Neural progenitor cell (in vitro differentiated cells): ENCODE data around the gene KCNE1.

ENCODE experiments used
- EZH2 ChIP-seq: fragments of 200-600 bp; sonication (generic); IDR thresholded peaks from 2 replicates; pipeline ENCODE4 v1.6.1; 2017; ENCODE audit warnings: antibody characterized with exemption, mild to moderate bottlenecking, moderate library complexity
- EZH2phosphoT487 ChIP-seq: fragments of 200-600 bp; sonication (generic); IDR thresholded peaks from 2 replicates; pipeline ENCODE4 v1.6.1; 2017; ENCODE audit warnings: antibody characterized with exemption
- TF ChIP-seq, protein P1 (sequence below): fragments of 200-600 bp; sonication (generic); IDR thresholded peaks from 2 replicates; pipeline ENCODE4 v1.5.1; 2017; ENCODE audit warnings: antibody characterized with exemption, mild to moderate bottlenecking

DNA sequence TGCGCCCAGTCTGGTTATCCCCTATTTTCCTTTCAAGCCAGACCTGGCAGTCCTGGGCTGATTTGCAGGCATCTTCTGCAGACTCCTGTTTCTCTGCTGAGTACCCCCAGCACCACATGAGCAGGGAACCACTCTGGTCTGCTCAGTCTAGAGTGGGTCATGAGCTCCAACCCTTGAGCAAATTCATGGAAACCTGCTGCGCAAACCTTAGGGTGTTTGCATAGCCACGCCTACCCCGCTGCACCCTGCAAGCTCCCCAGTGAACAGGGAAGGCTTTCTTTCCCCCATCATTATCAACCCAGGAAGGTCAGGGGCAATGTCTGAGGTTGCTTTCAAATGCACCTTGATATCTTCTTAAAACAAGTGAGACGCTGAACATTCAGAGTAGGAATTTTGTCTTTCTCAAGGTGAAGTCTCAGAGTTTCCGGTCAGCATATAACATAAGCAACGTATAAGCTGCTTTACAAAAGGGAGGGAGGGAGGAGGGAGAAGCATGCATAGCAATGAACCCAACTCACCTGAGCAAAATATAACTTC is 11.1 kb upstream of the KCNE1 start:
- TF ChIP-seq, protein P1, sequence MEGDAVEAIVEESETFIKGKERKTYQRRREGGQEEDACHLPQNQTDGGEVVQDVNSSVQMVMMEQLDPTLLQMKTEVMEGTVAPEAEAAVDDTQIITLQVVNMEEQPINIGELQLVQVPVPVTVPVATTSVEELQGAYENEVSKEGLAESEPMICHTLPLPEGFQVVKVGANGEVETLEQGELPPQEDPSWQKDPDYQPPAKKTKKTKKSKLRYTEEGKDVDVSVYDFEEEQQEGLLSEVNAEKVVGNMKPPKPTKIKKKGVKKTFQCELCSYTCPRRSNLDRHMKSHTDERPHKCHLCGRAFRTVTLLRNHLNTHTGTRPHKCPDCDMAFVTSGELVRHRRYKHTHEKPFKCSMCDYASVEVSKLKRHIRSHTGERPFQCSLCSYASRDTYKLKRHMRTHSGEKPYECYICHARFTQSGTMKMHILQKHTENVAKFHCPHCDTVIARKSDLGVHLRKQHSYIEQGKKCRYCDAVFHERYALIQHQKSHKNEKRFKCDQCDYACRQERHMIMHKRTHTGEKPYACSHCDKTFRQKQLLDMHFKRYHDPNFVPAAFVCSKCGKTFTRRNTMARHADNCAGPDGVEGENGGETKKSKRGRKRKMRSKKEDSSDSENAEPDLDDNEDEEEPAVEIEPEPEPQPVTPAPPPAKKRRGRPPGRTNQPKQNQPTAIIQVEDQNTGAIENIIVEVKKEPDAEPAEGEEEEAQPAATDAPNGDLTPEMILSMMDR: no peak
- TF ChIP-seq EZH2 (no peak), EZH2phosphoT487 (no peak)
